ENCODE results near the gene RMND5B. TPM values are rescaled to one million over a fixed set of nuclear protein-coding genes. Genes with fewer than 3 reads are reported as not detected.

Gene RMND5B
- total and polyA plus RNA-seq, 2 of the 13 experiments (the other 11 are each of a cell fraction or from before 2014, with no cell fraction given): 18.6 to 20.4 TPM

- TF ChIP-seq ZXDC (CRISPR knock-in tag; IDR thresholded peaks at IDR 0.05) (no peak), NFKB2 (CRISPR knock-in tag; IDR thresholded peaks at IDR 0.05; ENCODE audit: borderline replicate concordance) (no peak), ZNF740 (CRISPR knock-in tag; IDR thresholded peaks at IDR 0.05) (no peak), CEBPG (CRISPR knock-in tag; IDR thresholded peaks at IDR 0.05) (peak; percentile 8; the same call in 1 of the 2 replicates), SATB2 (CRISPR knock-in tag; IDR thresholded peaks at IDR 0.05) (no peak), MTF1 (CRISPR knock-in tag; IDR thresholded peaks at IDR 0.05) (no peak), MYNN (CRISPR knock-in tag; IDR thresholded peaks at IDR 0.05; ENCODE audit: low read depth) (no peak), ARNT (IDR thresholded peaks at IDR 0.05) (no peak), NPAS2 (CRISPR knock-in tag; IDR thresholded peaks at IDR 0.05; ENCODE audit: borderline replicate concordance) (no peak), NR0B2 (CRISPR knock-in tag; IDR thresholded peaks at IDR 0.05) (peak; percentile 82; the same call in 1 of the 2 replicates), ZNF10 (CRISPR knock-in tag; IDR thresholded peaks at IDR 0.05; ENCODE audit: borderline replicate concordance, low read depth) (no peak), MIXL1 (CRISPR knock-in tag; IDR thresholded peaks at IDR 0.05) (peak; percentile 16; the same call in 1 of the 2 replicates), ZNF207 (IDR thresholded peaks at IDR 0.05; ENCODE audit: borderline replicate concordance) (no peak), ZNF253 (CRISPR knock-in tag; IDR thresholded peaks at IDR 0.05; ENCODE audit: borderline replicate concordance) (no peak), PPARG (CRISPR knock-in tag; conservative IDR thresholded peaks at IDR 0.05) (no peak), ZNF274 (CRISPR knock-in tag; IDR thresholded peaks at IDR 0.05) (peak; percentile 44; the same call in 1 of the 2 replicates), ZNF589 (CRISPR knock-in tag; conservative IDR thresholded peaks at IDR 0.05) (no peak), DMAP1 (CRISPR knock-in tag; IDR thresholded peaks at IDR 0.05) (peak; percentile 82), EED (CRISPR knock-in tag; IDR thresholded peaks at IDR 0.05) (no peak), GFI1 (CRISPR knock-in tag; IDR thresholded peaks at IDR 0.05; ENCODE audit: borderline replicate concordance) (0 out of 2 replicates have a peak, but pooled peaks have one; percentile 24), MYC (CRISPR knock-in tag; IDR thresholded peaks at IDR 0.05; ENCODE audit: borderline replicate concordance) (peak; percentile 97), FOXK1 (CRISPR knock-in tag; IDR thresholded peaks at IDR 0.05; ENCODE audit: borderline replicate concordance, low read depth) (no peak; the same call in none of the 2 replicates)
- TF ChIP-seq, protein P1, sequence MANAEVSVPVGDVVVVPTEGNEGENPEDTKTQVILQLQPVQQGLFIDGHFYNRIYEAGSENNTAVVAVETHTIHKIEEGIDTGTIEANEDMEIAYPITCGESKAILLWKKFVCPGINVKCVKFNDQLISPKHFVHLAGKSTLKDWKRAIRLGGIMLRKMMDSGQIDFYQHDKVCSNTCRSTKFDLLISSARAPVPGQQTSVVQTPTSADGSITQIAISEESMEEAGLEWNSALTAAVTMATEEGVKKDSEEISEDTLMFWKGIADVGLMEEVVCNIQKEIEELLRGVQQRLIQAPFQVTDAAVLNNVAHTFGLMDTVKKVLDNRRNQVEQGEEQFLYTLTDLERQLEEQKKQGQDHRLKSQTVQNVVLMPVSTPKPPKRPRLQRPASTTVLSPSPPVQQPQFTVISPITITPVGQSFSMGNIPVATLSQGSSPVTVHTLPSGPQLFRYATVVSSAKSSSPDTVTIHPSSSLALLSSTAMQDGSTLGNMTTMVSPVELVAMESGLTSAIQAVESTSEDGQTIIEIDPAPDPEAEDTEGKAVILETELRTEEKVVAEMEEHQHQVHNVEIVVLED (CRISPR knock-in tag; IDR thresholded peaks at IDR 0.05; ENCODE audit: borderline replicate concordance): peak; percentile 90
- TF ChIP-seq, protein P2, sequence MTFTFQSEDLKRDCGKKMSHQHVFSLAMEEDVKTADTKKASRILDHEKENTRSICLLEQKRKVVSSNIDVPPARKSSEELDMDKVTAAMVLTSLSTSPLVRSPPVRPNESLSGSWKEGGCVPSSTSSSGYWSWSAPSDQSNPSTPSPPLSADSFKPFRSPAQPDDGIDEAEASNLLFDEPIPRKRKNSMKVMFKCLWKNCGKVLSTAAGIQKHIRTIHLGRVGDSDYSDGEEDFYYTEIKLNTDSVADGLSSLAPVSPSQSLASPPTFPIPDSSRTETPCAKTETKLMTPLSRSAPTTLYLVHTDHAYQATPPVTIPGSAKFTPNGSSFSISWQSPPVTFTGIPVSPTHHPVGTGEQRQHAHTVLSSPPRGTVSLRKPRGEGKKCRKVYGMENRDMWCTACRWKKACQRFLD (CRISPR knock-in tag; IDR thresholded peaks at IDR 0.05; ENCODE audit: borderline replicate concordance): no peak
These were observed 22.9 kb downstream of the RMND5B start, which contains the start of gene NHP2 (continued) for GRCh38 chr5:178153530-178154340.

Measured in HepG2 (cell line).